Astrocyte of the spinal cord (primary cell): Measurements from ENCODE around the gene GATD1.

Source experiments
- DNase-seq: peaks from one replicate; pipeline ENCODE4 v3.0.0; 2011; ENCODE audit warnings: low read depth, low spot score
- H3K4me3 ChIP-seq: 2 replicates; pipeline ENCODE4 v1.5.1; 2011; ENCODE audit warnings: low read depth, mild to moderate bottlenecking, low read length, moderate library complexity
- in situ Hi-C: cut with HindIII; loops from 2 replicates; pipeline ENCODE4 v1.10.0; 2017; ENCODE audit warnings: low sequenced_read_pairs
- TF ChIP-seq, protein P1 (sequence below): IDR thresholded peaks from 2 replicates; pipeline ENCODE4 v1.5.1; 2012; ENCODE audit warnings: low read depth, mild to moderate bottlenecking, low read length, inconsistent platforms

The GATD1 gene

DNA sequence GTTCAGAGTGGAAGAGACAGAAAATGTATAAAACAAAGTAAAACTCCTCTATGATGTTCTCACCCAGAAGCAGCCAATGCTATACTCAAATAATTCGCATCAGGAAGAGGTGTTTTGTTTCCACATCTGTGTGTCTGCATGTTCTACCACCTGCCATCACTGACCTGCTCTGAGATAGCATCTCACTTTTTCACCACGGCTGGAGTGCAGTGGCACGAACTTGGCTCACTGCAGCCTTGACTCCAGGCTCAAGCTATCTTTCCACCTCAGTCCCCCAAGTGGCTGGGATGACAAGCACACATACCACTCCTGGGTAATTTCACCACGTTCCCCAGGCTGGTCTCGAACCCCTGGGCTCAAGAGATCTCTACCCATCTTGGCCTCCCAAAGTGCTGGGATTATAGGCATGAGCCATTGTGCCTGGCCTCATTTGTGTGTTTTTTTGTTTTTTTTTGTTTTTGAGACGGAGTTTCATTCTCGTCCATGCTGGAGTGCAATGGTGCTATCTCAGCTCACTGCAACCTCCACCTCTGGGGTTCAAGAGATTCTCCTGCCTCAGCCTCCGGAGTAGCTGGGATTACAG, 15.7 kb downstream of the GATD1 start:
- in situ Hi-C loops: no loop called here
- H3K4me3 ChIP-seq: no peak overlapping the region

DNA sequence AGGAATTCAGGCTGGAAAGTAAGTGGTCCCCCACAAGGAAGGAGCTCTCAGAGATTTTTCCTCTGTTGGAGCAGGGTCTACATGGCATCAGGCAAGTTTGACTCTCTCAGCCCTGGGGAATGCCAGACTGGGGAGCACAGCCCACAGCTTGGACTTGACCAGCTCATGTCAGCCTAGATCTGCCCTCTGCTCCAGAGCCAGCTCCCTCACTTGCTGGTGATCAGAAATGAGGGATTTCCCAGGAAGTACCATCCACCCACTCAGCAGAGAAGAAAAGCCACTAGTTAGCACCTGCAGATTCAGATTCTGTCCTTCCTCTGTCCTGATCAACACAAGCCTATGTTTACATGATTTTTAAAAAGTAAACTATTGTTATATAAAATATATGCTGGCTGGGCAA, 17.1 kb downstream of the GATD1 start:
- in situ Hi-C loops: no loop called here
- no peak for DNase-seq
- TF ChIP-seq, protein P1, sequence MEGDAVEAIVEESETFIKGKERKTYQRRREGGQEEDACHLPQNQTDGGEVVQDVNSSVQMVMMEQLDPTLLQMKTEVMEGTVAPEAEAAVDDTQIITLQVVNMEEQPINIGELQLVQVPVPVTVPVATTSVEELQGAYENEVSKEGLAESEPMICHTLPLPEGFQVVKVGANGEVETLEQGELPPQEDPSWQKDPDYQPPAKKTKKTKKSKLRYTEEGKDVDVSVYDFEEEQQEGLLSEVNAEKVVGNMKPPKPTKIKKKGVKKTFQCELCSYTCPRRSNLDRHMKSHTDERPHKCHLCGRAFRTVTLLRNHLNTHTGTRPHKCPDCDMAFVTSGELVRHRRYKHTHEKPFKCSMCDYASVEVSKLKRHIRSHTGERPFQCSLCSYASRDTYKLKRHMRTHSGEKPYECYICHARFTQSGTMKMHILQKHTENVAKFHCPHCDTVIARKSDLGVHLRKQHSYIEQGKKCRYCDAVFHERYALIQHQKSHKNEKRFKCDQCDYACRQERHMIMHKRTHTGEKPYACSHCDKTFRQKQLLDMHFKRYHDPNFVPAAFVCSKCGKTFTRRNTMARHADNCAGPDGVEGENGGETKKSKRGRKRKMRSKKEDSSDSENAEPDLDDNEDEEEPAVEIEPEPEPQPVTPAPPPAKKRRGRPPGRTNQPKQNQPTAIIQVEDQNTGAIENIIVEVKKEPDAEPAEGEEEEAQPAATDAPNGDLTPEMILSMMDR: no peak
- H3K4me3 ChIP-seq: no peak overlapping the region

More for the DNA sequence above, 15.7 kb downstream of the GATD1 start:
- no peak for DNase-seq
- TF ChIP-seq, protein P1: no peak

DNA sequence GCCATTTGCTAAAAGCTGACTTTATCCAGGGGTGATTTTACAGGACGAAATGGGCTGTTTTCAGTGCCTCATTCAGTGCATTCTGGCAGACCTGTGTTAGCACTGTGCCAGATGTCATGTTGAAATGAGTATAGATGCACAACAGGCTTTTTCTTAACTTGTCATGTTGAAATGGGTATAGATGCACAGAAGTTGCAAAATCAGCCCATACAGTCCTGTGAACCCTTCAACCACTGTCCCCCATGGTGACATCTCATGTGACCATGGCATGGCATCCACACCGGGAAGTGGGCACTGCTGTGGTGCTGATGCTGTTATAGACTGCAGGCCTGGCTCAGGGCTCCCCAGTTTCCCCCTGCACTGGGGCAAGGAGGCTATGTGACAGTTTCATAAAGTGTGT, 27.6 kb downstream of the GATD1 start:
- TF ChIP-seq, protein P1: no peak
- no peak overlapping the region for H3K4me3 ChIP-seq
- in situ Hi-C loops: no loop called here

DNA sequence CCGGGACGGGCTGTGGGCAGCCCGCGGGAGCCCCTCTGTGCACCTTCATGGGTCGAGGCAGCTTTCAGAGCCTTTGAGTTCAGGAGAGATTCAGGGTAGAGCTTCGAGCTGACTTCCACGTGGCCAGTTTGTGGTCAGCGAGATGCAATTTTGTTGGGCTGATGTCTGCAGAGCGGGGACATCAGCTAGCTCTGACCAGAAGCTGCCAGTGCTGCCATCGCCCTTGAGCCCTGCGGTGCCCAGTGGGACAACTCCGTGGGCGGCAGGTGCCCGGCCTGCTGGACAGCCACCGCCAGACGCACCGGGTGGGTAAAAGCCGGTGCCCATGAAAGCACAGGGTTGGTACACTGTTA, 29.3 kb downstream of the GATD1 start:
- H3K4me3 ChIP-seq: peak overlapping the region; percentile 60
- TF ChIP-seq, protein P1: no peak
- in situ Hi-C loops: no loop called here
- no peak for DNase-seq

More for the DNA sequence above, 27.6 kb downstream of the GATD1 start:
- no peak for DNase-seq

DNA sequence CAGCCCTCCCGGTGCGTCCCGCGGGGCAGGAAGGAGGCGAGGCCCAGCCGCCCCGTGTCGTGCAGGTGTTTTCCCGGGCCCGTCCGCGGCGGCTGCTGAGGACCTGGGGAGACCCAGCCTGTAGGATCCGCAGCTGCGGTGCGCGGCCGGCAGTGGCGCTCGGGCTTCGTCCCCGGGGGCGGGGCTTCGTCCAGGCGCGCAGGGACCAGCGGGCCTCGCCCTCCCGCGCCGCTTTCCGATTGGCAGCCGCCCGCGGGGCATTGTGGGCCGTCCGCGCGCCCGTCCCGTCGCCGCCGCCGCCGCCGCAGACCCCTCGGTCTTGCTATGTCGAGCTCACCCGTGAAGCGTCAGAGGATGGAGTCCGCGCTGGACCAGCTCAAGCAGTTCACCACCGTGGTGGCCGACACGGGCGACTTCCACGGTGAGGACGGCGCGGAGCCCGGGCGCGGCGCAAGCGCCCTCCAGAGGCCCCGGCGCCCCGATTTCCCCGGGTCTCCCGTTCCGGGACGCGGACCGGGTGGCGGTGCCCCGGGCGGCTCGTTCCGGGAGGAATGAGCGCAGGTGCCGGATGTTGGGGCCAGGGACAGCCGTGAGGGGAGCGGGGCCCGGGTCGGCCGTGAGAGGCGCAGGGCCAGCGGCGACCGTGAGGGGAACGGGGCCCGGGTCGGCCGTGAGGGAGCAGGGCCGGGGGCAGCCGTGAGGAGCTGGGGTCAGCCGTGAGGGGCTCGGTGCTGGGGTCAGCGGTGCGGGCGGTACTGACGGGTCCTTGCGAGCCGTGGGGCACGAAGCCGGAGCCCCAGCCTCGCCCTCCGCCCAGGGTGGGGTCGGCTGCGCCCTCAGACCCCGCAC, 29.9 kb downstream of the GATD1 start, which contains the start of gene TALDO1:
Gene TALDO1 (plus strand): TSS at position 307 of the 849 bp plus-strand sequence. CDS start 18 bp downstream, at position 325.
- DNase-seq: peak; percentile 82
- H3K4me3 ChIP-seq: peak within 1 kb of the TSS; percentile 60
- in situ Hi-C loops: no loop called here
- TF ChIP-seq, protein P1: peak; percentile 12

DNA sequence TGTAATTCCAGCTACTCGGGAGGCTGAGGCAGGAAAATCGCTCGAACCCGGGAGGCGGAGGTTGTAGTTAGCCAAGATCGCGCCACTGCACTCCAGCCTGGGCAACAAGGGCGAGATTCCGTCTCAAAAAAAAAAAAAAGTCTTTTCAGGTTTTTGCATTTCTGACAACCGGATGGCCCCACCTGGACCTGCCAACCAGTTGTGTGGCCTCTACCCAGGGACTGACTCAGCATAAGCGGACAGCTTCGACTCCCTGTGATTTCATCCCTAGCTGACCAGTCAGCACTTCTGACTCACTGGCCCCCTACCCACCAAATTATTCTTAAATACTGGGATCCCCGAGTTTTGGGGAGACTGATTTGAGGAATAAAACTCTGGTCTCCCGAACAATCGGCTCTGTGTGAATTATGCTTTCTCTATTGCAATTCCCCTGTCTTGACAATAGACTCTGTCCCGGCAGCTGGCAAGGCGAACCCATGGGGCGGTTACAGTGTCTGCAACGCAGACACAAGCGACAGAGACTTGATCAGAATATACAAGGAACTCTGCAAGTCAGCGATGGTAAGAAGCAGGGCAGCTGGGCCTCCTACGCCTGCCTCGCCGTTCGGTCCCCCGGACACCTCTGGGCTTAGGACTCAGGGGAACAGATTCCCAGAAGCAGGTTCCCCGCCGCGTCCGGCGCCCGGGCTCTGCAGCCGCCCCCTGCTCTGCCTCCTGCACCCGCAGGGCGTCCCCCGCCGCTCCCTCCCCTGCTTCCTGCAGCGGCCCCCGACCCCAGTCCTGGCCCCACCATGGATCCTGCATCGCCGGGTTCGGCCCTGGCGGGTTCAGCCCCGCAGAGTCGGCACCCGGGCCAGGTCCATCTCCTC, 30.8 kb downstream of the GATD1 start:
- in situ Hi-C loops: no loop called here
- DNase-seq: peak; percentile 29
- TF ChIP-seq, protein P1: no peak
- peak overlapping the region; percentile 53 for H3K4me3 ChIP-seq
